Right kidney (tissue), 1 donor: ENCODE measurements around the gene CCNO.

Experiments
- DNase-seq: peaks from one replicate; pipeline ENCODE4 v3.0.0-alpha.2; 2016

CCNO gene

DNA sequence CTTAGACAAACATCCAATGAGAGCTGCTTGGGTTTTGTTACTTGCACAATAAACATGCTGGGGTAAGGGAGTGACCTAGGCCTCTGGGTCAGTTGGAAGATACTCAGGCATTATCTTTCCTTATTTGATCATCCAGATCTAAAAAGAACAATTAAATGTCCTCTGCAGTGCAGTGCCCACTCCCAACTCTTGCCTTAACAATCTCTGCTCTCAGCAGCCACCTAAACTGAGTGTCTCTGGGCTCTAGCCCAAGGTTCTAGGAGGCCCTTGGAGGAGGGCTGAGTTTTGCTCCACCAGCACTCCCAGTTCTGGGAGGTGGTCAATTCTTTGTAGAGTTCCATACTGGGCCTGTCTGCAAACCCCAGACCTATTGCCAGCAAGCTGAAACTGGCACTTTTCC lies 8.1 kb downstream of the CCNO start:
- no peak for DNase-seq

DNA sequence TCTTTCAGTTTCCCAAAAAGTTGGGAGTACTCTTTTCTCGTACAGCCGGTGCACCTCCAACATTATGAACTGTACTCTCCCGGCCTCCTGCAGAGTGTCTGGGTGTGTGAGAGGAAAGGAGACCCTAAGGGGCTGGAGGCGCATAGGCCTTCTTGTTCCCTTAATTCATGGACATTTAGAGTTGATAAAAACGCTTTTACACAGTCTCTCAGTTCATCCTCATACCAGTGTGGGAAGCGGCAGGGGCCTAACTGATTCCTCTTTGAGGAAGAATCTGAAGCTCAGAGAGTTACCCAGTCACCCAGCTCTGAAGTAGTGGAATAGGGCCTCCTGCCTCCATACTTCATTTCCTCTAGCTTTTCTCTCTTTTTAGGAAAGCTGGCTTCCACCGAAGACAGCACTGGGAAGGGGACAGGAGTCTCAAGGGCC lies 9.6 kb downstream of the CCNO start:
- no peak for DNase-seq

DNA sequence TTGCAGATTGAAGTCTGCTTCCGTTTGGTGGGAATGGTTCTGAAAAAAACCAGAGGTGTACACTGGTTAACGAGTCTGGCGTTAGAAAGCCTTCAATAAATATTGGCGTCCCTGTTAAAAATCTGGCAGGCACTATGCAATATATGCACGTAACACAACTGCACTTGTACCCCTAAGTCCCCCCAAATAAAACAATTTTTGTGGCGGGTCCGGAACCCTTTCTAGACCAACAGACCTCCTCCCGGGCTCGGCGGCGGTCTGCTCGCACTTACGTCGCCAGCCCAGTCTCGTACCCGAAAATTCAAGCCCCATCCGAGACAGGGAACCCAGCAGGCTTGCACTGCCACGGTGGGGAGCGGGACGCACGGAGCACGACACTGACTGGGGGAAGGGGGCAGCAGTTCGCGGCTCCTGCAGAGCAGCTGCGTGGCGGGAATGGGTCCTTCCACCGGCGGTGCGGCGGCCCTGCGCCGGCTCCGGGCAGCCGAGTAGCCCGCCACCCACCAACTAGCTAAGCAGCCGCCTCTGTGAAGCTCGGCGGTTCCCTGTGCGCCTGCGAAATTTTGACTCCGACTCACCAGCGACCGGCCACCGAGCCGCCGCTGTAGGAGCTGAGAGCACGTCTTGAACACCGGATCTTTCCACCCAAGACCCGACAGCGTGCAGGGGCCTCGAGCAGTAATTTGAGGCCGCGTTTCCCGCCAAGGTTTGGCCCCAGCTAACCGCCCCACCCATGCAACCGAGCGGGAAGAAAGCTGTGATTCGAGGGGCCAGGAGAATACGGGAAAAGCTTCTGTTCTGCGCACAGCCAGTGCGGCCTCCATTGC lies 10.2 kb downstream of the CCNO start:
- peak; percentile 80 for DNase-seq

DNA sequence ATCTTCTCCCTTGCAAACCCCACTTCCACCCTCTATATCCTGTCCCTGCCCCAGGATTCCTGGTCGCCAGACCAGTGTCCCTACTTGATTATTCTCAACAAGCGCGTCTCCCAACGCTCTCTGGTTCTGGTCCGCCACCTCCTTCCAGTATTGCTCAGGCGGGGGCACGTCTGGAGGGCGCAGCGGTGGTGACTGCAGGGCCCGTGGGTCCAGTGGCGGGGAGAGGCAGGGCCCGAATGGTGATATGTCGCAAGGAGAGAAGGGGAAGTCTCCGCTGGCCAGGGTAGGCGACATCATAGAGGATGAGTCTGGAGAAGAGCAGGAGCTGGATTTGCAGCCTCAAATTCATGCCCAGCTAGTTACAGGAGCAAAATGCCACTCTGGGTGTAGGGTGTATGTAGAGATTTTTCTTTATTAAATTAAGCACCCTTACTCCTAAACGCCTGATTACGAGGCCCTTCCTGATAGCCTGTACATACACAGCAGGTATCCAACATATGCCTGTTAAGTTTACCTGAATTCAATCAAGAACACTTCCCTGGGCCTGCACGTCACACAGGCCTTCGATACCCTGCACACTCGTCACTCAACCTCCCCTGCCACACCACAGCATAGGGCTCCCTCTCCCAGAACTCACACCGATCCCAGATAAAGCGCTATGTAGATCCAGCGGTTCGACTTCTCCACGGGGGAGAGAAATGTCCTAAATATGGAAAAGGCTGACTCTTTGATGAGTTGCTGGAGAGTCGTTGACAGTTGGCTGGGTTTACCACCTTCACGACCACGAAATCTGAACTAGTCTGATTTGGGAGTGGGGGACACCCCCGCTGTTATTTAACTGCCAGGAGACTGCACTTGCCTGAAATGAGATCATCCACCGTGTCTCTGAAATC lies 11.1 kb downstream of the CCNO start:
- peak; percentile 37 for DNase-seq

DNA sequence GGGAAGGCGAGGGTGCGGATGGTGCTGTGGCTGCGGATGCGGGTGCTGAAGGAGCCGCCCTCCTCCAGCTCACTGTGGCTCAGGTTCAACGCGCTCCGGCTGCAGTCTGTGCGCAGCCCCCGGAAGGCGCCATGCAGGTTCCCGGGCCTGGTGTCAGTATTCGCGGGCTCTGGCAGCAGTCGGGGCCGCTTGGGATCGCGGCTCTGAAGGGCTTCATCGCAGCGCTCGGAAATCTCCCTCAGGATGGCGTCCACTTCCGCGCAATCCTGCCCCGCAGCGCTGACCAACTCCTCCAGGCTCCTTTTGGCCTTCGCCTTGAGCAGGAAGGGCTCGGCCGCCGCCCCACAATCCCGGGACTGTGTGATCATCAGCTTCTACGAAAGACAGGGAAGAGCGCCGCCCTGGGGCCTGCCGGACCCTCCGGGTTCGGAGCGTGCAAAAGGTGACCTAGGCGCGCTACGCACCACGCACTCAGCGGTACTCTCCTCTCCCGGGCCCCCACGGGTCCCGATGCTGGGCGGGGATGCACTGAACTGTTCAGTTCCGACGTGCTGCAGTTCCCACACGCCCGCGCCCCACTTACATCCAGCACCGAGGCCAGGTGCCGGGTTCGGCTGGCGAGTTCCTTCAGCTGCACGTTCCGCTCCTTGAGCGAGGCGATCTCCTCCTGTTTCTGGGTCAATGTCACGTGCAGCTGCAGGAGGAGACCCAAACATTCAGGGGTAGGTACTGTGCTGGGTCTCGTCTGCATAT lies 12.8 kb downstream of the CCNO start:
- DNase-seq = peak; percentile 65

DNA sequence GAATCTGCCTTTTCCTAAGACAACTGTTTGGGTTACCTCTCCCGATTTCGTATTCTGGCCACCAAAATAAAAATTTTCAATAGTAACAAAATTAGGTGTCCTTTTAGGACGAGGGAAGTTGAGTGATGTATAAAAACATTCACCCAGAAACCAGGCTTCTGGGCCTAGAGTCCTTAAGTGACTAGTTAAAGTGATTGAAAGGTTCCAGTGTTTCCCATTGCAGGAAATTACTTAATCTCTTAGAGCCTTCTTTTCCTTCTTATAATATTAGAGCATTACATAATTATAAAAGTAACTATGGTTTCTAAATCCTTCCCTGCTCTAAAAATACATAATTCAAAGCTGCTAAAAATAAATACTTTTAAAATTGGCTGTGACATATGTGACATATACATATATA lies 13.6 kb downstream of the CCNO start:
- no peak for DNase-seq

DNA sequence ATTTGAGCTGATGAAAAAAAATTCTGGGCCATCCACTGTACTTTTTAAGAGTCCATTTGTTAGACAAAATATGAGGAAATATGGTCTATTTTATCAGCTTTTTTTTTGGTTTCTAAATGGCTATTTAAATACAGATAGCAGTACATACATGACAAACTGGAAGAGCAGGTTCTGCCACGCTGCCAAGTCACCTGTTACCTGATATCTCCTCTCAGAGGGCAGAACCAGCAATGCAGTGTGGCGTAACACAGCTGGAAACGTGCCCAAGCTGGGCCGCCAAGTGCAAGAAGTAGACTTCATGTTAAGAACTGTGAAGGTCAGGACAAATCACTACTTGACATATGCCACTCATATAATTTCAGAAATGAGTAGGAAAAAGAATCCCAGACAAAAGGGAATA lies 14.4 kb downstream of the CCNO start:
- no peak for DNase-seq

DNA sequence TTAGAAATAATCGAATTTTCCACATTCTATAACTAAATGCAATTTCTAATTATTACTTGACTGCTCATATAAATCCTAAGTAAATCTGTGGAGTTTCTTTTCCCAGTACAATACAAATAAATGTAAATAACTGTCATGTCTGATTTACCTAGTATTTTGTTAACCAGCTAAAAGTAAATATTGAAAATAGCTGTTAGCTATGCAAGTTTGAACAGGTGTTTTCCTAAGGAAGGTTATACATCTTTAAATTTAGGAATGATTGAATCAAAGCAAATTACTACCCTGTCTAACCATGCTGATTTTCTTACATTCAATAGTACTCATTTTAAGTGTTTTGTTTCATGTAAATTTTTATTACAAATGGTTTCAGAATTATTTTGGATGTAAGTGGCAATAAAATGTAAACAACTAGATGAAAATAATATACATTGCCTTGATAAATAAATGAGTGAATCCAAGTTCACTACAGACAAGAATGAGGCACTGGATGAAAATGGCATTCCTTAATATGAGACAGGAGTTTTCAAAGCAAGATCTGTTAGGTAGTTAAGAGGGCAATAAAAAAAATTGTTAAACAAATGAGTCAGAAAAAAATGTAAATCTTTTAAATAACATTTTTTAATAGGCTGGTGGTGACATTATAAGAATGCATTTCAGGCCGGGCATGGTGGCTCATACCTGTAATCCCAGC lies 22.1 kb downstream of the CCNO start:
- no peak for DNase-seq

DNA sequence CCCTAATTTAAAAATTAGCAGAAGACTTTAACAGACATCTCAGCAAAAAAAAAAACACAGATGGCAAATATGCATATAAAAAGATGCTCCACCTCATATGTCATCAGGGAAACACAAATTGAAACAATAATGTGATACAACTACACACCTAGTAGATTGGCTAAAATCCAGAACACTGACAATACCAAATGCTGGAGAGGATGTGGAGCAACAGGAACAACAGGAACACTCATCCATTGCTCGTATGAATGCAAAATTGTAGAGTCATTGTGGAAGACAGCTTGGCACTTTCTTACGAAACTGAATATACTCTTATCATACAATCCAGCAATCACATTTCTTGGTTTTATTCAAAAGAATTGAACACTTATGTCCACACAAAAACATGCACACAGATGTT lies 28.4 kb downstream of the CCNO start:
- no peak for DNase-seq

DNA sequence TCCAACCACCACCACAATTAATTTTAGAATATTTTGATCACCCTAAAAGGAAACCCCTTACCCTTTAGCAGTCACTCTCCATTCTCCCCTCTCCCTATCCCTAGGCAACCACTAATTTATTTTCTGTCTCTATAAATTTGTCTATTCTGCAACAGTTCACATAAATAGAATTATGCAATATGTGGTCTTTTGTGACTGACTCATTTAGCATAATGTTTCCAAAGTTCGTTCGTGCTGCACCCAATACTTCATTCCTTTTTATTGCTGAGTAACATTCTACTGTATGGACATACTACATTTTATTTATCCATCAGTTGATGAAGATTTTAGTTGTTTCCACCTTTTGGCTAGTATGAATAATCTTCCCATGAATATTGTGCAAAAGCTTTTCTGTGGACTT lies 42.2 kb downstream of the CCNO start:
- no peak for DNase-seq

DNA sequence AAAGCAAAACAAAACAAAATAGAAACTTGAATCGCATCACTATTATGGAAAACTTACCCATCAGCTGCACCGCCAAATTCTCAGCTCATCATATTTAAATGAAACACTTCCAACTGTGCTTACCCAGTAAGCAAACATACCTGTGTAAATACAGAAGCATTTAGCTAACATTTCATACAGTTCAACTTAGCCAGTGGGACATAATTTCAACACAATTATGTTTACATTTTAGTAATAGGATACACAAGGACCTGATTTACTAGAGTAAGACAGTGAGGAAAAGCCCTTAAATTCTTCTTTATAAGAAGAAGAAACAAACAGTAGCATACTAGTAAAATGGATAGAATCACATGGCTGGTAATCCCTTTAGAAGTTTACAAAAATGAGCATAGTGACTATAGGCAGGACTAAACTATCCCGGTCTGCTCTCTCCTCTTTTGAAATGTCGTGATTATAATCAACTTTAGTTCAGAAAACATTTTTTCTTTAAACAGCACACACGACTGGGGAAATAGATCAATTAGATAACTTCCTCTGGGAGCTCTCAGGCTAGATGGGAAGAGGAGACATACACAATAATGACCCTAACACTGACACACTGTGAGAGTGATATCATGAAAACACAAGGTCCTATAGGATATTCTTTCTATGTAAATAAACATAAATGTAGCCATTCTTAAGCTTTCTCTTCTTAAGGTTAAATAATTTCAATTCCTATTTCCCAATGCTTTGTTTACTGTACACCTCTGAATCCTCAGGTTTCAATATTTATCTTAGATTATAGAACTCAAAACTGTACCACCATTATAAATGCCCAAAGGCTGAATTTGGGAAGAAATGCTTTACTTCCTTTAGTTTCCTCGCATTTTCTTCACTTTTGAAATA lies 44.5 kb downstream of the CCNO start:
- DNase-seq = no peak

DNA sequence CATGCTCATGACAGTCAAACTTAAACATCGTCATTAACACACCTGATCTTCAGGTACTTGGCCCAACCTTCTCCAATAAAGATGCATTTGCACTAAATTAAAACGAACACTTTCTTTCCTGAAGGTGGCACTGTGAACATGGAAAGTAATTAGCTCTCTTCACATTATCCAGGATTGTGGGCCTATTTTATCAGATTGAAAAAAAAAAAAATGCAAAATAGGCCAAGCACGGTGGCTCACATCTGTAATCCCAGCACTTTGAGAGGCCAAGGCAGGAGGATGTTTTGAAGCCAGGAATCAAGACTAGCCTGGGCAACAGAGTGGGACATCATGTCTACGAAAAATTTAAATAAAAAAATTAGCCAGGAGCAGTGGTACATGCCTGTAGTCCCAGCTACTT lies 46.0 kb downstream of the CCNO start:
- DNase-seq = no peak
